GM10847 (cell line): Measurements from ENCODE around the gene PNKP.

Experiments
- POLR2A ChIP-seq: IDR thresholded peaks from 2 replicates; pipeline ENCODE4 v1.6.1; 2011; ENCODE audit not compliant: insufficient read length; ENCODE audit errors: extremely low read depth

PNKP gene

GRCh38 chr19:49850221-49850486 lies 17.2 kb downstream of the PNKP start:
- TF ChIP-seq POLR2A: no peak

- no peak for TF ChIP-seq POLR2A
Observed at GRCh38 chr19:49849433-49850220, 17.7 kb downstream of the PNKP start.

GRCh38 chr19:49848938-49849337 lies 18.4 kb downstream of the PNKP start:
- no peak for TF ChIP-seq POLR2A

- no peak for TF ChIP-seq POLR2A
Observed at GRCh38 chr19:49847731-49848696, 19.4 kb downstream of the PNKP start.

DNA sequence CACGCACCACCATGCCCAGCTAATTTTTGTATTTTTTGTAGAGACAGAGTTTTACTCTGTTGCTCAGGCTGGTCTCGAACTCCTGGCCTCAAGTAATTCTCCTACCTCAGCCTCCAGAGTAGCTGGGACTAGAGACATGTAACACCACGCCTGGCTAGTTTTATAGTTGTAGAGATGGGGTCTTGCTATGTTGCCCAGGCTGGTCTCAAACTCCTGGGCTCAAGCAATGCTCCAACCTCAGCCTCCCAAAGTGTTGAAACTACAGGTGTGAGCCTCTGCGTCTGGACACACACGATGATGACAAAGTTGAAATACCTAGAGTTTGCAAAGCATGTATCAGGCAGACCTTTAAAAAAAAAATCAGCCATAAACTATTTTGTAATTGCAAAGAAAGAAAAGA lies 21.0 kb downstream of the PNKP start:
- TF ChIP-seq POLR2A: no peak

- no peak for TF ChIP-seq POLR2A
Observed at GRCh38 chr19:49845414-49845813, 22.0 kb downstream of the PNKP start.

DNA sequence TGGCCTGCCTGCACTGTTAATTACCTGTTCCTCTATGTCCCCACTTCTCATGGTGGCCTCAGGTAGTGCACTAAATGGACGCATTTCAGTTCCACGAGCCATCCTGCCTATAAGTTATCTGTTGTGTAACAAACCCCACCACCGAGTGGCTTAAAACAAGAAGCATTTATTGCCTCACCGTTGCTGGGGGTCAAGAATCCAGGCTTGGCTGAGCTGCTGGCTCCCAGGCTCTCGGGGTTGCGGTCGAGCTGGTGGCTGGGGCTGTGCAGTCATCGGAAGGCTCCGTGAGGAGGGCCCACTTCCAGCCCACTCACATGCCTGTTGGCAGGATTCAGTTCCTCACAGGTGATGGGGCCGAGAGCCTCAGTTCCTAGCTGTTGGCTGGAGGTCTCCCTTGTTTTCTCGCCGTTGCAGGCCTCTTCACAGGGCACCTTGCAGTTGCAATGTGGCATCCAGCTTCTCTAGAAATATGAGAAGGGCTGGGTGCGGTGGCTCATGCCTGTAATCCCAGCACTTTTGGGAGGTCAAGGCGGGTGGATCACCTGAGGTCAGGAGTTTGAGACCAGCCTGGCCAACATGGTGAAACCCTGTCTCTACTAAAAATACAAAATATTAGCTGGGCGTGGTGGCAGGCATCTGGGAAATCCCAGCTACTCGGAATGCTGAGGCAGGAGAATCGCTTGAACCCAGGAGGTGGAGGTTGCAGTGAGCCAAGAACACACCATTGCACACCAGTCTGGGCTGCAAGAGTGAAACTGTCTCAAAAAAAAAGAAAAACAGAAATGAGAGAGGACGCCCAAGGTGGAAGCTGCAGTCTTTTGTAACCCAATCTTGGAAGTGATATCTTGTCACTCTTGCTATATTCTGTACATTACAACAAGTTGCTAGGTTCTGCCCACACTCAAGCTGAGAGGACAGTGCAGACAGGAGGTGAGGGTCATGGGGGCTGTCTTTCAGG lies 23.0 kb downstream of the PNKP start:
- no peak for TF ChIP-seq POLR2A

DNA sequence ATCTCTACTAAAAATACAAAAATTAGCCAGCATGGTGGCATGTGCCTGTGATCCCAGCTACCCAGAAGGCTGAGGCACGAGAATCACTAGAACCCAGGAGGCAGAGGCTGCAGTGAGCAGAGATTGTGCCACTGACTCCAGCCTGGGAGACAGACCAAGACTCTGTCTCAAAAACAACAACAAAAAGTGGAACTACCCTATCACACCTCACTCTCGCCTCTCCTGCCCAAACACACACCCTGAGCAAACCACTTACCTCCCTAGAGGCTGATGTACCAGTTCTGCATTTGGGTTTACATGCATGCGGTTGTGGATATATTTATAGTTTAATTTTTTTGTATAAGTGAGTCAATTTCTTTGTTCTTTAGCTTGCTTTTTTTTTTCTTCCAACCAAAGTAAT lies 24.1 kb downstream of the PNKP start:
- TF ChIP-seq POLR2A: no peak

DNA sequence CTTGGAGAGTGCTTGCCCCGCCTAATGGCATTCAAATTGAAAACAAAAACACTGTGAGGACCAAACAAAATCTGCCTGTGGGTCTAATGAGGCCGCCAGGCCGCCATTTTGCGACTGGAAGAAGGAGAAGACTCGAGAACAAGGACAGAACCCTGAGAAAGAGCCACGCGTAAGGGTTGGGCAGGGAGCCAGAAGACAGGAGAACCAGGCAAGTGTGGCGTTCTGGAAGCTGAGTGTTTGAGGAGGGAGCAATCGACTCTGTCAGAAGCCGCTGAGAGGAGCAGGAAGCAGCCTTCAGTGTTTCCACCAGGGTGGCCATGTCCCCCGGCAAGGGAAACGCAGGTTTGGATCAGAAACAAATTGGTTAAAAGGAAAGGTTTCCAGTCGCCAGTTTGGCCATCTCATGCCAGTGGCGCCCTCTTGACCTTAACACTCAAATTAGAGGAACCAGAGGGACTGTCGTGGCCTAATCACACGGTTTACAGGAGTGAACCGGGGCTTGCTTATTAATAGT lies 26.6 kb downstream of the PNKP start:
- no peak for TF ChIP-seq POLR2A

DNA sequence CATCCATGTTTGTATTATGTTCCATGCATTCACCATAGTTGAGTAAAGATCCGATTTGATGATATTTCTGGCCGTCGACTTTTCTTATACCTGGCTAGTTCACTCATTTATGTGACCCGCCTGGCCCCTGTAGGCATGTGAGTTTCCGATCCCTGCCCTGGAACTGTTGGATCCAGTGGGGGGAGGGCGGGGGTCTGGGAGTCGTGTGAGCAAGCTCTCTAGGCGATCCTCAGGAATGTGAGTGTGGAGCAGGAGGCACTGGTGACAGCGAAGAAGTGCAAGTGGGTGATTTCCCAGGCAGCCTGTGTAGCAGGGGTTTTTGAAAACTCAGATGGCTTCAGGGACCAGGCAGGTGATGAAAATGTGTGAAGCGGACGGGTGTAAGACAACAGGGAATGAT lies 27.1 kb downstream of the PNKP start:
- TF ChIP-seq POLR2A: no peak

DNA sequence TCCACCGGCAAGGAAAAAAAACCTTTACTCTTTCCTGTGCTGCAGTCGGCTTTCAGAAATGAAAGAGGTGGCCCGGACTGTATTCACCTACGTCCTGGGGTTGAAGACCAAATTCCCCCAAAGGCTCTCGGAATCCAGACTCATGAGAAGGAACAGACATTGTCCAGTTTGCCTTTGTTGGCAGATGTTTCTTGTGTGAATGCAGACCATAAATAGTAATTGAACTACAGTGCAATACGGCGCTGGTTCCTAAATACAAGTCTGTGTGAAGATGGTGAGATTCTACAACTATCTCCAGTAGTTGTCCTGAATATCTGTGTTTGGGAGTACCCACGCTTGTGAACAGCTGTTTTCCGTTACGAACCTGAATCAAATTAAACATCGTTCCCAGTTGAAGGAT lies 27.7 kb downstream of the PNKP start:
- TF ChIP-seq POLR2A: no peak

GRCh38 chr19:49838885-49839588 lies 28.3 kb downstream of the PNKP start:
- TF ChIP-seq POLR2A: no peak

DNA sequence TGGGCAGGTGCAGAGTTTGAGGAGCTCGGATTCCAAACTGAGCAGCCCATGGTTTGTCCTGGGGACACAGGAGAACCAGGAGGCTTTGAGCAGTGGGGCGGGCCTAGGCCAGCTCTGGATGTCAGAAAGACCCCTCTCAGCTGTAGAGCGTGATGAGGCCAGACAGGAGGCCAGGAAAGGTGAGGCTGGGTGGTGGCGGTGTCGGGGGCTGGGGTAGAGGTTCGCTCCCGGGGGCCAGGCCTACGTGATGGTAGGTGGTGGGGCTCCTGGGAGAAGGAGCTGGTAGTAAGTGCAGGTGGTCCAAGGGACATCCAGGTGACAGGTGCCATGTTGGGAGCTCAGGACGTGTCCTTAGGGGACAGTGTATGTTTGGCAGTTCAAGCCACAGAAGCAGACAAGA lies 30.0 kb downstream of the PNKP start:
- no peak for TF ChIP-seq POLR2A

DNA sequence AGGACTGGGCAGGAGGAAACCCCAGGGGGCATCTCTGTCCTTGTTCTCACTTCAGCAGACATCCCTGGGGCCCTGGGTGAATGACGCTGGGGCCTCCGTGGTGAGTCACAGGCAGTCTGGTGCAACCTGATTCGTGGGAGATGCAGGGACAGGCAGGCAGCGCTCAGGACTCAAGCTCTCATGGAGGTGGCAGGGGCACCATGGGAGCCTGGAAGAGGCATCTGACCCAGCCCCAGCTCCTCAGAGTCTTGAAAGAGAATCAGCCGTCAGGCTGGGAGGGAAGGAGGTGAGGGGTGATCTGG lies 30.4 kb downstream of the PNKP start:
- TF ChIP-seq POLR2A: no peak
